ENCODE measurements around the gene CD300C.

GRCh38 chr17:74550602-74551001 lies 4.7 kb upstream of the CD300C start:
- TF ChIP-seq CTCF (IDR thresholded peaks at IDR 0.05) (no peak), POLR2AphosphoS5 (IDR thresholded peaks at IDR 0.05; ENCODE audit: low read depth, low read length) (no peak)
